Body of pancreas (tissue), 4 donors: ENCODE measurements around the gene PIEZO1.

Experiments
- POLR2A ChIP-seq, 3 donors: fragments of 450-650 bp; IDR thresholded peaks; one replicate each; pipeline ENCODE4 v1.6.1; 2016; ENCODE audit warnings: antibody characterized with exemption in 3 of 3, mild to moderate bottlenecking in 2 of 3
- TF ChIP-seq, protein P1 (sequence below), 7 experiments: fragments of 450-650 bp in 4 of 7; fragments of 200-600 bp in 3 of 7; sonication (generic) in 3 of 7; IDR thresholded peaks; one replicate each; pipeline ENCODE4 v1.5.1; 2016 to 2019; ENCODE audit warnings: antibody characterized with exemption in 7 of 7

DNA sequence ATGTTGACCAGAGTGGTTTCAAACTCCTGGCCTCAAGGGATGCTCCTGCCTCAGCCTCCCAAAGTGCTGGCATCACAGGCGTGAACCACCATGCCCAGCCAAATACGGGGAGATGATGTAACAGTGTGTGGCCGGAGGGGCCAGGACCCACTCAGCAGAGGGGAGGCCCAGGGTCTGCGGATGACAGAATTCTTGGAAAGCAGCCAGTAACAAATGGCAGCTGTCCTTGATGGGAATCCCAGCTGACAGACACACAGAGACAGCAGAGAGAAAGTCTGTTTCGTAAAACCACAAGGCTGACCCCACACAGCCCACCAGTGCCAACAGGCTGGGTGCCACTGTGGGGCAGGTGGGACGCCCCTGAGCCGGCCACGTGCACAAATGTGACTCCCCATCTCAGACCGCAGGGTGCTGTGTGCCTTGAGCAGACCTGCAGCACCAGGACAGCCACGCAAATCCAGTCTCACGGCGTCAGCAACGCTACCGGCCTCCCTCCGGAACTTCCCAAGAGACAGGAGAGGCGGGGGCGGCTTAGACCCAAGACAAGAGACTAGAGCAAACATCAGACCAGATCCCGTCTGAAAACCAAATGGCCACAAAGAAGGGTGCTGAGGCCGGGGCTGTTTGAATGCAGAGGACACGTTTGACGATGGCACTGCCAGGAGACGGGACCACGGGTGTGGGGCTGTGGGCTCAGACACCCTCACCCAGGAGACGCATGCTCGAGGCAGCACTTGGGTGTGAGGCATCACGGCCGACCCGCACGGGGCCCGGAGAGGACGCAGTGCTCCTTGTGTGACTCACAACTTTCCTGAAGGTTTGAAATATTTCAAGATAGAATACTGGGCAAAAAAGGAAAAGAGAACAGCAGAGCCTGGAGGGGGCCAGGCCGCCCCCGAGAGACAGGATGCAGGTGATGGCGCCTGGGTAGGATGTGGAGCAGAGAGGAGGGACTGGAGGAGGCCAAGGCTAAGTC is 54.1 kb downstream of the PIEZO1 start:
- TF ChIP-seq, protein P1, sequence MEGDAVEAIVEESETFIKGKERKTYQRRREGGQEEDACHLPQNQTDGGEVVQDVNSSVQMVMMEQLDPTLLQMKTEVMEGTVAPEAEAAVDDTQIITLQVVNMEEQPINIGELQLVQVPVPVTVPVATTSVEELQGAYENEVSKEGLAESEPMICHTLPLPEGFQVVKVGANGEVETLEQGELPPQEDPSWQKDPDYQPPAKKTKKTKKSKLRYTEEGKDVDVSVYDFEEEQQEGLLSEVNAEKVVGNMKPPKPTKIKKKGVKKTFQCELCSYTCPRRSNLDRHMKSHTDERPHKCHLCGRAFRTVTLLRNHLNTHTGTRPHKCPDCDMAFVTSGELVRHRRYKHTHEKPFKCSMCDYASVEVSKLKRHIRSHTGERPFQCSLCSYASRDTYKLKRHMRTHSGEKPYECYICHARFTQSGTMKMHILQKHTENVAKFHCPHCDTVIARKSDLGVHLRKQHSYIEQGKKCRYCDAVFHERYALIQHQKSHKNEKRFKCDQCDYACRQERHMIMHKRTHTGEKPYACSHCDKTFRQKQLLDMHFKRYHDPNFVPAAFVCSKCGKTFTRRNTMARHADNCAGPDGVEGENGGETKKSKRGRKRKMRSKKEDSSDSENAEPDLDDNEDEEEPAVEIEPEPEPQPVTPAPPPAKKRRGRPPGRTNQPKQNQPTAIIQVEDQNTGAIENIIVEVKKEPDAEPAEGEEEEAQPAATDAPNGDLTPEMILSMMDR (IDR thresholded peaks at IDR 0.05), result no peak
- no peak for TF ChIP-seq POLR2A (IDR thresholded peaks at IDR 0.05)
